HL-60/S4 treated with retinoic acid at 250 ng/mL for 4 days and 3 days (cell line): Measurements from ENCODE around the gene HIRA.

Source experiments
- in situ Hi-C: fragments of 300-500 bp; cut with MboI; formaldehyde crosslinking; loops from 2 replicates; pipeline ENCODE4 v1.7.0; 2022; ENCODE audit warnings: low sequenced_read_pairs

The HIRA gene

GRCh38 chr22:19412923-19413322 is 18.6 kb downstream of the HIRA start:
- in situ Hi-C loops: no loop called here

GRCh38 chr22:19412478-19412877 is 19.1 kb downstream of the HIRA start:
- in situ Hi-C loops: no loop called here

GRCh38 chr22:19411690-19412045 is 19.9 kb downstream of the HIRA start:
- in situ Hi-C loops: no loop called here

GRCh38 chr22:19410941-19411689 is 20.4 kb downstream of the HIRA start:
- in situ Hi-C loops: no loop called here

GRCh38 chr22:19407649-19408606 is 23.6 kb downstream of the HIRA start:
- in situ Hi-C loops: no loop called here

GRCh38 chr22:19406846-19407245 is 24.7 kb downstream of the HIRA start:
- in situ Hi-C loops: no loop called here

GRCh38 chr22:19406281-19406811 is 25.2 kb downstream of the HIRA start:
- in situ Hi-C loops: no loop called here

- in situ Hi-C loops: no loop called here
Observed at GRCh38 chr22:19405652-19406051, 25.9 kb downstream of the HIRA start.

- in situ Hi-C loops: no loop called here
Observed at GRCh38 chr22:19405133-19405532, 26.4 kb downstream of the HIRA start.

GRCh38 chr22:19404676-19405075 is 26.9 kb downstream of the HIRA start:
- in situ Hi-C loops: no loop called here

- in situ Hi-C loops: no loop called here
Observed at GRCh38 chr22:19402642-19403191, 28.8 kb downstream of the HIRA start.

- in situ Hi-C loops: no loop called here
Observed at GRCh38 chr22:19401483-19401882, 30.1 kb downstream of the HIRA start.

DNA sequence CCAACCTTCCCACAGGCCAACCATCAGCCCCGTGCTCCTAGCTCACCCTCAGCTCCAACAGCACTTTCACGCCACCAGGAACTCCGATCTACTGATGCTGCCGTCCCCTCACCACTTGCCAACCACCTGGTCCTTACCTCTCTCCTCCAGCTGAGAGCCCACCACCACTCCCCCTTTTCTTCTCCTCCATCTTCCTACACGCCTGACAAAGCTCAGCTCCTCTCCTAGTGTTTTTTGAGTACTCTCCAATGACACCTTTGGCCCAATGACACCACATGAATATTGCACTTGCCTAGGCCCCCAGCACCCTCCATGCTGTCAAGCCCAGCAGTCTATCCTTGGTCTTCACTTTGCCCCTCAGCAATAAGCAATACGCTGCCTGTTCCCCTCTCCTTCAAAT is 30.7 kb downstream of the HIRA start:
- in situ Hi-C loops: no loop called here

- in situ Hi-C loops: no loop called here
Observed at GRCh38 chr22:19398652-19399051, 32.9 kb downstream of the HIRA start.

GRCh38 chr22:19398206-19398605 is 33.3 kb downstream of the HIRA start:
- in situ Hi-C loops: no loop called here

DNA sequence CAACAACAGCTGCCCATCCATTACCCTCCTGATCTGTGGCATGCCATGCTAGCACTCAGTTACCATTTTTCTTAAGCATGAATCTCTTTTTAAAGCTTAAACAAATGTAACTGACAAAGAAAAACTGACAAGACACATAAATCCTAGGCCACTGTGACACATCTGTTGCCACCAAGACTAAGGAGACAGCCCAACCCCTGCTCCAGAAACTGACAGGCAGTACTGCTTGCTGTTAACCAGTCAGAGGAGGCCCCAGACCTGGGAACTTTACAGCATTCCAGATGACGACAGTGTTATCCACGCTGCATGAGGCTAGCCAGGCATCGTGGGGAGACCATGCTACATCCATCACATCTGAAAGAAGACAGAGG is 33.8 kb downstream of the HIRA start:
- in situ Hi-C loops: no loop called here

DNA sequence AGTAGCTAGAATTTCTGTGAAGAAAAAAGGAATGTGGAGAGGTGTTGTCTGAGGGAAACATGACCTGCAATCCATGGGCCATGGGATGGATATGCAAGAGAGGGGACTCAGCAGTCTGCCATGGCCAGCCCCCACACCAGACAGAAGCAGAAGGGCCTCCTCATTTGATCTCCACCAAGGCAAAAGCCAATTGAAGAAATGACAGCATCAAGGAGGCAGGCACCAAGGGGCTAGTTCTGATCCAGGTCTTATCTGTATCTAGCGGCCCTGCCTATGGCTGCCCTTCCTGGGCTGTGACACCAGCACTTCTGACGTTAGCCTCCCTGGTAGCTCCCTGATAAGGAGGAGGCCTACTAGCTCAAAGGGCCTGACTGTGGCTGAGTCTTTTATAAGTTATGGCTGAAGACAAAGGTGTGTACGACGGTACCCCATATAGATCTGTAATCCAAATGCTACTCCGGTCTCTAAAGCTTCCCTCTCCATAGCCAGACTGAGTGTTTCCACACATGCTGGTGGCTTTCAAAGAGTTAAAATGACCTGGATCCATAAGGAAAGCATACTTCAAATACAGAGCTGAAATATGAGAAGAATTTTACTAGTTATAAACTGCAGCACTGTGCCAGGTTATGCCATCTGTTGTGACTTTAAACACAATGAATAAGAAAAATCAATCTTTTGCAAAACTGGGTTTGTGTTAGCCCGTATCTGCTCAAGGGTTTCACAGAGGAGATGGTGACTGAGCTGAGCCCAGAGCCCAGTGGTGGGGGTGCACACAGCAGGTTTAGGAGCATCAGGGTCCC is 34.4 kb downstream of the HIRA start:
- in situ Hi-C loops: no loop called here

DNA sequence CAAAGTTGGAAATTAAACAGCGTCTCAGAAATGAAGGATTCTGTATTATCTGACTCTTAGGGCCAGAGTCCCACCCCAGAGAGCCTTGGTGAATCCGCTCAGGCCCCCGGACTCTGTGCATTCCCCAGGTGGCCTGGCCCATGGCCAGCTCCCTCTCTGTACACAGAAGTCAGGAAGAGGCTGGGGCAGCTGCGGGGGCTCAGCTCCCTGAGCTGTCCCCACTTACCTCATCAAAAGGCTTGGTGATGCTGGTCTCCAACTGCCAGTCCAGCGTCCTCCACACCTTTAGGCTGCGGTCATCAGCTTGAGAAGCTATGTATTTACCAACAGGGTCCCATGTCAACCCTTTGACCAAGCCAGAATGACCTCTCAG is 35.0 kb downstream of the HIRA start:
- in situ Hi-C loops: no loop called here

DNA sequence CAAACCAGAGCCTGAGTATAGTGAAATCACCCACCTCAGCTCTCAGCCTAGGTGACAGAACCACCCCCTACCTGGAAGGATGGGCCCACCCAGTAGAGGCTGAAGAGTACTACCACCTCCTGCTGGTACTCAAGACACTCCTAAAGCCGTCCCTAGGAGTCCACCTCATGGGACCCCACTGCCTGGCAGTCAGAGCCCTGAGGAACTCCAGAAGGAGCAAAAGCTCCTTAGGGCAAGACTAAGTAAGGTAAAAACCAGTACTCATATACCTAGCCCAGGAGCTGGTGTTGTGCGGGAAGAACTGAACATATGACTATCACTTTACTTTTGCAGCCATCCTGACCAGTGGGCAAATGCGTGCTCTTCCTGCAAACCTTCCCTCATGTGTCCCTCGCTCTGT is 36.3 kb downstream of the HIRA start:
- in situ Hi-C loops: no loop called here

GRCh38 chr22:19394274-19395050 is 37.1 kb downstream of the HIRA start:
- in situ Hi-C loops: no loop called here
